Heart right ventricle (tissue), 16 donors: ENCODE data around the gene TSPO. TPM values are rescaled to one million over a fixed set of nuclear protein-coding genes. Genes with fewer than 3 reads are reported as not detected.

Experiments used
- ATAC-seq, 8 donors: fragments of 200-7000 bp; cut with Tn5 transposase; one replicate each; pipeline ENCODE4 v1.9.1; 2020; ENCODE audit warnings: mild to moderate bottlenecking in 8 of 8, moderate library complexity in 8 of 8, moderate number of reproducible peaks in 1 of 8
- DNase-seq, 2 donors: peaks; one replicate each; pipeline ENCODE4 v3.0.0-alpha.2; 2020
- H3K27ac ChIP-seq, 10 donors: fragments of 200-600 bp; sonication (generic) in 2 of 10; one replicate each; pipeline versions ENCODE4 v1.5.0 to v1.8.0; 2020 to 2022; ENCODE audit warnings: mild to moderate bottlenecking in 3 of 10
- H3K27me3 ChIP-seq, 7 donors: fragments of 200-600 bp; one replicate each; pipeline ENCODE4 v1.8.0; 2021 to 2022; ENCODE audit warnings: mild to moderate bottlenecking in 2 of 7
- H3K36me3 ChIP-seq, 9 donors: fragments of 200-600 bp; sonication (generic) in 1 of 9; one replicate each; pipeline versions ENCODE4 v1.5.0 to v1.8.0; 2020 to 2022; ENCODE audit warnings: mild to moderate bottlenecking in 2 of 9
- H3K4me1 ChIP-seq, 9 donors: fragments of 200-600 bp; sonication (generic) in 1 of 9; one replicate each; pipeline versions ENCODE4 v1.5.0 to v1.8.0; 2020 to 2022; ENCODE audit warnings: mild to moderate bottlenecking in 4 of 9
- H3K4me3 ChIP-seq, 10 donors: fragments of 200-600 bp; sonication (generic) in 2 of 10; one replicate each; pipeline versions ENCODE4 v1.5.0 to v1.8.0; 2020 to 2022; ENCODE audit warnings: mild to moderate bottlenecking in 7 of 10, moderate library complexity in 2 of 10
- H3K9me3 ChIP-seq, 11 donors: fragments of 200-600 bp in 10 of 11; sonication (generic) in 2 of 11; one replicate each; pipeline versions ENCODE4 v1.5.0 to v1.8.0; 2013 to 2022; ENCODE audit warnings: mild to moderate bottlenecking in 2 of 11, control low read depth in 1 of 11, moderate library complexity in 1 of 11
- CTCF ChIP-seq, 9 donors: fragments of 200-600 bp; sonication (generic) in 2 of 9; IDR thresholded peaks; one replicate each; pipeline versions ENCODE4 v1.5.0 to v1.8.0; 2021 to 2022; ENCODE audit warnings: antibody characterized with exemption in 9 of 9, mild to moderate bottlenecking in 5 of 9, moderate library complexity in 1 of 9
- WGBS, 2 donors: extraction: QIAGEN DNeasy Blood & Tissue Kit; methylation state at CpG; one replicate each; pipeline ENCODE4 v1.1.7; 2013; ENCODE audit warnings: inconsistent platforms in 1 of 2; 5-methylcytosine and 5-hydroxymethylcytosine counted together
- intact Hi-C, 10 donors: fragments of 100-400 bp; cut with DNase I; formaldehyde crosslinking; loops; one replicate each; pipeline versions ENCODE4 v1.11.1 to v1.14.2; 2022
- polyA plus RNA-seq, 2 donors: library from polyadenylated mRNA; stranded (reverse); fragments of 200-250 nt; gene quantifications; one replicate each; pipeline ENCODE4 v1.2.3, GENCODE V29; 2013
- total RNA-seq, 10 donors: library from RNA; stranded (reverse); fragmentation: NEBNext Ultra II Directional in 3 of 10; extraction: Animal tissue kit (Norgen Biotek cat#: 25700) in 3 of 10; gene quantifications; one replicate each; pipeline versions ENCODE4 v1.2.1 to v1.2.4, GENCODE V29; 2021 to 2023
- donor health status: Arrhythmogenic right ventricular cardiomyopathy.
- donor health status: ischemic (EF 13 %, LVEDD 7.1; RV severe dilation, severe dysfunction).
- donor health status: healthy with polysubstance abuse.
- donor health status: DM: no; HTN: yes; CAD: no.
- donor health status: DM: no; HTN: no; CAD: no.
- donor health status: ischemic (EF 25% LVEDD 6.9; RV normal size, moderate dysfunction).
- donor health status: ischemic (EF 25% LVEDD 5.7; RV mildly dilated, moderate dysfunction).
- donor health status: healthy.
- donor health status: DM: yes; HTN: yes; CAD: no.
- donor health status: Ischemic cardiomyopathy.
- donor health status: ischemic (EF 35%, LVEDD 5.7; RV mildly dilated, moderate dysfunction).
- donor health status: nonischemic (EF 11% LVEDD 7.7; RV severe dilation, severe dysfunction).
- donor health status: DM: yes; HTN: yes; CAD: no.
- donor health status: PGD.
- donor health status: ischemic (EF 29% LVEDD 5.4; RV normal size, mild dysfunction).
- donor health status: nonischemic (EF 23%, LVEDD 6.1; RV moderate dilation, normal function).

Gene TSPO
- total and polyA plus RNA-seq, 12 donors, result 84.7 to 258 (median 102) TPM

GRCh38 chr22:43187171-43188099, 36.1 kb downstream of the TSPO start:
- ATAC-seq (peak; percentile 93 to 96 (median 95)), DNase-seq (peak; percentile 93 to 98)
- 4 to 9% methylated on average over 36 to 61 of the region's 86 CpGs for WGBS, 2 donors
- intact Hi-C loops, result loop anchor here in 1 of 10 donors (5.0 kb wide), 1 partner anchor 35 kb away; no protein-coding TSS in a partner anchor
- TF ChIP-seq CTCF (IDR thresholded peaks at IDR 0.05), result peak; percentile 71 to 91 (median 76)
- Histone ChIP-seq H3K4me3 (peak overlapping the region; percentile 27 to 88 (median 61)), H3K36me3 (peaks cover 0 to 4% (median 0%) of the 10 kb centered on the region in 9 donors), H3K27me3 (no peaks in the 10 kb centered on the region), H3K9me3 (no peaks in the 10 kb centered on the region), H3K27ac (peak overlapping the region; percentile 70 to 97 (median 88)), H3K4me1 (peaks cover 2 to 34% (median 18%) of the 10 kb centered on the region in 9 donors)

- no peak overlapping the region for H3K27ac ChIP-seq
- intact Hi-C loops, result loop anchor here in 1 of 10 donors (5.0 kb wide), 1 partner anchor 33 kb away; no protein-coding TSS in a partner anchor
- no peaks in the 10 kb centered on the region for H3K9me3 ChIP-seq
- peaks cover 0 to 3% (median 0%) of the 10 kb centered on the region in 7 donors for H3K27me3 ChIP-seq
- TF ChIP-seq CTCF (IDR thresholded peaks at IDR 0.05), result no peak
- no peak for DNase-seq
- peaks cover 2 to 30% (median 18%) of the 10 kb centered on the region in 9 donors for H3K4me1 ChIP-seq
- WGBS, 2 donors, result 92% methylated on average over 5 of the region's 5 CpGs
- H3K4me3 ChIP-seq, result no peak overlapping the region
- no peak for ATAC-seq
- no peaks in the 10 kb centered on the region for H3K36me3 ChIP-seq
These were observed 37.6 kb downstream of the TSPO start for GRCh38 chr22:43188829-43189545.

GRCh38 chr22:43191831-43192230, 40.5 kb downstream of the TSPO start:
- intact Hi-C loops, result no loop called here
- no peak overlapping the region for H3K27ac ChIP-seq
- no peak for ATAC-seq
- H3K4me3 ChIP-seq, result no peak overlapping the region
- H3K9me3 ChIP-seq, result no peaks in the 10 kb centered on the region
- no peaks in the 10 kb centered on the region for H3K36me3 ChIP-seq
- DNase-seq, result no peak
- no peak for TF ChIP-seq CTCF (IDR thresholded peaks at IDR 0.05)
- H3K4me1 ChIP-seq, result peaks cover 0 to 8% (median 3%) of the 10 kb centered on the region in 9 donors
- H3K27me3 ChIP-seq, result peaks cover 0 to 3% (median 0%) of the 10 kb centered on the region in 7 donors

DNA sequence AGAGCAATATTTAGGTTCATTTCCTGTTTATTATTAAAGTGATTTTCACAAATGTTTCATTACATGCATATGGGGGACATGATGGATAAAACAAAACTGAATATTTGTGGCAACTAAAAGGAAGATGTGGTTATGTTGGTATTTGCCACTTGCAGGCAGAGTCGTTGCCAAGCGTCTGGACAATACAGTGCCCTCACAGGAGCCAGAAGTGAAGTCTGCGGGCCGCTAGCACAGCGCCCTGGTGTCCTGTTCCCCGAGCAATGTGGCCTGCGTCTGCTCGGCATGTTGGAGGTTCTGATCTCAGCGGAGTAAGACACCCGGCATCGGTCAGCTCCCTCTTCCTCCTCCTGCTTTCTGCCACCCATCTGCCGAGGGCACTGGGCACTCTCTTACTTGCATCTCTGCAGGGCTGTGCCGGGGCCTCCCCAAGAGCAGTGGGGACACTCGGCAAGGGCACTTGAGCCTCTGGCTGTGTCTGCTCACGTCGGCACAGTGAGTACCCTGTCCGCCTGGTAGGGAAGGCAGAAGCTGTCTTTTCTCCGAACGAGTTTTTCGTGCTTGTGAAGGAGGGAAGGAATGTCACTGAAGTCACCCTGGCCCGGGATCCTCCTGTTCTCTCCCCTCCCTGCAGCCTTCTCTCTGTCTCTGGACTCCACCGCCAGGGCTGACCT, 46.0 kb downstream of the TSPO start:
- DNase-seq, result no peak
- Histone ChIP-seq H3K4me3 (no peak overlapping the region), H3K4me1 (peaks cover 0 to 4% (median 0%) of the 10 kb centered on the region in 9 donors), H3K27ac (no peak overlapping the region), H3K9me3 (no peaks in the 10 kb centered on the region), H3K36me3 (no peaks in the 10 kb centered on the region), H3K27me3 (peaks cover 0 to 7% (median 0%) of the 10 kb centered on the region in 7 donors)
- 52 to 56% methylated on average over 22 of the region's 22 CpGs for WGBS, 2 donors
- peak in 6 of 8 donors; percentile 50 to 78 (median 68) for ATAC-seq
- no peak for TF ChIP-seq CTCF (IDR thresholded peaks at IDR 0.05)
- intact Hi-C loops, result no loop called here
